Astrocyte of the spinal cord (primary cell): ENCODE data around the gene HM13.

Experiments used
- DNase-seq: peaks from one replicate; pipeline ENCODE4 v3.0.0; 2011; ENCODE audit warnings: low read depth, low spot score
- H3K4me3 ChIP-seq: 2 replicates; pipeline ENCODE4 v1.5.1; 2011; ENCODE audit warnings: low read depth, mild to moderate bottlenecking, low read length, moderate library complexity
- in situ Hi-C: cut with HindIII; loops from 2 replicates; pipeline ENCODE4 v1.10.0; 2017; ENCODE audit warnings: low sequenced_read_pairs
- TF ChIP-seq, protein P1 (sequence below): IDR thresholded peaks from 2 replicates; pipeline ENCODE4 v1.5.1; 2012; ENCODE audit warnings: low read depth, mild to moderate bottlenecking, low read length, inconsistent platforms

Gene HM13

DNA sequence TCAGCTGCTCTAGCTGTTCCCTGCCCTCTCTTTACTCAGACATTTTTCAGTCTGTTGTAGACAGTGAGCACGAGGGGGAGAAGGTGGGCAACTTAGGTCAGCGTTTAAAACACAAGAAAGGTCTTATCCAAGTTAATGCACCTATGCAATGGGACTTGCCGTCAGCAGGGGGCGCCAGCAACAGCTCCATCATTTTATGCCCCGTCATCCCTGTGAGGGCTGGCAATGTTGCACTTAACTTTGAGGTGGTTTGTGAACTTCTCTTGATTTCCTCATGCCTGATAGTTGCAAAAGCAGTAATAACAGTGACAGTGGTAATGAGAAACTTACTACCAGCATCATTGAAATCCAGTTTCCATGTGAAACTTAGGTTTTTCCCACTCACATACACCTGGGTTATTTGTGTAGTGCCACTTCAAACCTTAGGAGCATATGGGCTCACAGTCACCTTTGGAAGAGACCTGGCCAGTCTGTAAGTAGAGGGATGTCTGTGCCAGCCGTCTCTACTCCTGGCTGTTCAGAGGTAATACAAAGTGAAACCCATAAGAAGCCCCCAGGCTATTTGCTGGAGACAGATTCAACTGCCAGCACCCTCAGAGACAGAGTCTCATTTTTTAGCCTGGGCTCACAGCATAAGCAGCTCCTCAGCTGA lies 46.0 kb downstream of the HM13 start:
- in situ Hi-C loops: no loop called here
- no peak overlapping the region for H3K4me3 ChIP-seq
- TF ChIP-seq, protein P1, sequence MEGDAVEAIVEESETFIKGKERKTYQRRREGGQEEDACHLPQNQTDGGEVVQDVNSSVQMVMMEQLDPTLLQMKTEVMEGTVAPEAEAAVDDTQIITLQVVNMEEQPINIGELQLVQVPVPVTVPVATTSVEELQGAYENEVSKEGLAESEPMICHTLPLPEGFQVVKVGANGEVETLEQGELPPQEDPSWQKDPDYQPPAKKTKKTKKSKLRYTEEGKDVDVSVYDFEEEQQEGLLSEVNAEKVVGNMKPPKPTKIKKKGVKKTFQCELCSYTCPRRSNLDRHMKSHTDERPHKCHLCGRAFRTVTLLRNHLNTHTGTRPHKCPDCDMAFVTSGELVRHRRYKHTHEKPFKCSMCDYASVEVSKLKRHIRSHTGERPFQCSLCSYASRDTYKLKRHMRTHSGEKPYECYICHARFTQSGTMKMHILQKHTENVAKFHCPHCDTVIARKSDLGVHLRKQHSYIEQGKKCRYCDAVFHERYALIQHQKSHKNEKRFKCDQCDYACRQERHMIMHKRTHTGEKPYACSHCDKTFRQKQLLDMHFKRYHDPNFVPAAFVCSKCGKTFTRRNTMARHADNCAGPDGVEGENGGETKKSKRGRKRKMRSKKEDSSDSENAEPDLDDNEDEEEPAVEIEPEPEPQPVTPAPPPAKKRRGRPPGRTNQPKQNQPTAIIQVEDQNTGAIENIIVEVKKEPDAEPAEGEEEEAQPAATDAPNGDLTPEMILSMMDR: peak; percentile 96
- DNase-seq: peak; percentile 84

DNA sequence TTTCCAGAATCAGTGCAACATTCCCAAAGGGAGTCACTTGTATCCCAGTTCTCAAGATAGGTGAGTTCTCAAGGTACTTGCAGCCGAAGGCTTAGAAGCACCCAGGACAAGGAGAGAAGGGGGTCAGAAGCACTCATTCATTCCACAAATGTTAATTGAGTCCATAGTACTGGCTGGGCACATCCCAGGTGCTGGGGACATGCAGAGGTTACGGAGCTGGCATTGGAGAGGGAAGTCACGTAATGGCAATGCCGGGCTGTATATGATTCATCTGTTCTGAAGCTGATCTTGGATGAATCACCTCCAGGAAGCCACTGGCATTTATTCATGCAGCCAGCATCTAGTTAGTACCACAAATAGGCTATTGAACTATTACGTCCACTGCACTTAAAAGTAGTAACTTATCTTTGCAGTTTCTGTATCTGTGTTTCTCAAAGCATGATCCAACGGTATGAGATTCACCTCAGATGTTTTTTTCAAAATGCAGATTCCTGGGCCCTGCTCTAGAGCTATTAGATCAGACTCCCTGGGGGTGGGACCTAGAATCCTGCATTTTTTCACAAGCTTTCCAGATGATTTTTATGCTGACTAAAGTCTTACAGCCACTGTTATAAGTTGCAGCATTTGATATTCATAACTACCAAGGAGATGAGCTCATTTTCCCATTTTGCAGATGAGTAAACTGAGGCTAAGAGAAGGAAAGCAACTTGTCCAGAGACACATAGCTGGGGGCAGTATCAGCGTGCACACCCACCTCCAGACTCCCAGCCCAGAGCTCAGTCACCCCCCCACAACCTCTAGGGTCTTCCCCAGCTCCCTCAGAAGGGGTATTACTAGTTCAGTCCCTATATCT lies 46.7 kb downstream of the HM13 start:
- TF ChIP-seq, protein P1: no peak
- in situ Hi-C loops: no loop called here
- H3K4me3 ChIP-seq: no peak overlapping the region
- DNase-seq: peak; percentile 97

DNA sequence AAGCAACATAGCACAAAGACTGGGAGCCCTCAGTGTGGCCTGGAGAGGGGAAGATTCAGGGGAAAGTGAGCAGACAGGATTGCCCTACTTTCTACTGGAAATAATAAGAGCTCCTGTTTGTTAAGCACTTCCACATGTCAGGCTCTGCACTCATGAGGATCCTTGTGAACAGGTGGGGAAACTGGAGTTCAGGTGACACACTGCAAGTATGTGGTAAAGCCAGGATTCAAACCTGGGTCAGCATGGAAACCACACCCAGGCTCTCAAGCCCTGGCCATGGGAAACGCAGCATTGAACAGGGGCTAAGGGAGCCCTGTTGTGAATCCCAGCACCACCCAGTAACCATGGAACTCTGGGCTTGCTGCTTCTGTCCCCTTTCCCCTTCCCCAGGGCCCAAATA lies 48.0 kb downstream of the HM13 start:
- no peak overlapping the region for H3K4me3 ChIP-seq
- in situ Hi-C loops: no loop called here
- no peak for DNase-seq
- TF ChIP-seq, protein P1: no peak

DNA sequence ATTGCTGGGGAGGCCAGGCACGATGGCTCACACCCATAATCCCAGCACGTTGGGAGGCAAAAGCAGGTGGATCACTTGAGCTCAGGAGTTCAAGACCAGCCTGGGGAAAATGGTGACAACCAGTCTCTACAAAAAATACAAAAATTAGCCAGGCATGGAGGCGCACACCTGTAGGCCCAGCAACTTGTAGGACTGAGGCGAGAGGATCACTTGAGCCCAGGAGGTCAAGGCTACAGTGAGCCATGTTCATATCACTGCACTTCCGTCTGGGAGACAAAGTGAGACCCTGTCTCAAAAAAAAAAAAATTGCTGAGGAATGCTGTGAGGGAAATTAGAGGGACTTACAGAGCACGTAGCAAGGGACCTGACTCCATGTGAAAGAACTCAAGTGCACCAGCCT lies 50.0 kb downstream of the HM13 start:
- in situ Hi-C loops: no loop called here

DNA sequence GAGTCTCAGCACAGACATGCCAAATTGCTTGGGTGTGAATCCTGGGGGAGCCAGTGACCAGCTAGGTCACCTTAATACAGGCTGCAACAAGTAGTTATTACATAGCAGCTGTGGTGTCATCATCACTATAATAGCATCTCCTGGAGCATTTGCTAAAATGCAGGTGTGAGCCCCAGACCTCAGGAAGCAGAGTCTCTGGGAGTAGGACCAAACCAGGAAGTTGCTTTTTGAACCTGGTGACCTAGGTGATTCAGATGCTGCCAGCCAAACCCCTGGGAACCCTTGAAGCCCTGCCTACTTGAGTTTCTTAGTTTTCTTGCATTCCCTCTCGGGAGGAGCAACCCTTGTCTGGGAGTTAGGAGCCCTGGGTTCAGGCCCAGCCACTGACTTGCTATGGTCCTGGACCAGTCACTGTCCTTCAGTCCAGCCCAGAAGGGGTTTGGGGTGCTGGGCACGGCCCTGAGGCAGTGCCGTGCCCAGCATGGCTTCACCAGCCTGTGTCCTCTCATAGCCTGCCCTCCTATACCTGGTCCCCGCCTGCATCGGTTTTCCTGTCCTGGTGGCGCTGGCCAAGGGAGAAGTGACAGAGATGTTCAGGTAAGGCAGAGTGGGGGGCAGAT lies 51.6 kb downstream of the HM13 start:
- TF ChIP-seq, protein P1: no peak
- no peak for DNase-seq
- in situ Hi-C loops: no loop called here
- no peak overlapping the region for H3K4me3 ChIP-seq

More for the DNA sequence above, 50.0 kb downstream of the HM13 start:
- TF ChIP-seq, protein P1: no peak
- H3K4me3 ChIP-seq: no peak overlapping the region
- no peak for DNase-seq

DNA sequence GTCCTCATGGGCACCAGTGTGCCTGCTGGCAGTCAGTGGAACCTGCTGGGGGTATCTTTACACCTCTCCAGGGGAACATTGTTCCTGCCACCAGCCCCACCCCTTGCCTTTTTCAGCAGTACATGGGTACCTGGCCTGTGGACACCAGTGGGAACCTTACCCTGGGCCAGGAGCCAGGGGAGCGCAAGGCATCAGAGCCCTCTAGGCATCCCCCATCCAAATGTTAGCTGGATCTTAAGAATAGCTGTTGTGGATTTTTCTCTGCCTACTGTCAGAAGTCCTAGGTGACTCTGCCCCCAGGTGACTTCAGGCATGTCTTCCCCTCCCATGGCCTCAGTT lies 52.0 kb downstream of the HM13 start:
- in situ Hi-C loops: no loop called here
- TF ChIP-seq, protein P1: no peak
- no peak overlapping the region for H3K4me3 ChIP-seq
- DNase-seq: no peak
